H1 (cell line): ENCODE results near the gene RNF144A. TPM values are rescaled to one million over a fixed set of nuclear protein-coding genes. Genes with fewer than 3 reads are reported as not detected.
A peak's percentile ranks its signal among the peaks of the same experiment; 100 is the strongest.
"Not testable (repeated sequence)": the region's sequence is repeated elsewhere in the genome, so short reads cannot be mapped to it uniquely, and the experiment has no call there.

Source experiments
- CTCF ChIA-PET: fragments of 300-600 bp; sonication (Branson Sonifier 250); formaldehyde crosslinking; loops from one replicate; lab custom pipeline; 2021; ENCODE audit not compliant: partially characterized antibody; lab: Charles Lee
- POLR2A ChIA-PET: fragments of 300-600 bp; sonication (Branson Sonifier 250); formaldehyde crosslinking; loops from one replicate; lab custom pipeline; 2021; ENCODE audit warnings: inconsistent platforms; ENCODE audit not compliant: partially characterized antibody; lab: Charles Lee
- DNase-seq, 2 experiments: peaks; one replicate each; pipeline versions ENCODE4 v3.0.0 to v3.0.0-alpha.2; 2010 to 2022; ENCODE audit warnings: low spot score in 2 of 2, low read depth in 1 of 2, mixed read lengths in 1 of 2
- FAIRE-seq: peaks from 2 replicates; lab custom pipeline; 2011; peaks lifted over from hg19 to GRCh38; lab: Jason Lieb, UNC
- H2AFZ ChIP-seq: 2 replicates; pipeline ENCODE4 v1.8.1; 2012; ENCODE audit warnings: low read length, inconsistent platforms
- H2AK5ac ChIP-seq: 2 replicates; pipeline ENCODE4 v1.6.1; 2013; ENCODE audit warnings: low read depth, low read length
- H2BK120ac ChIP-seq: replicated peaks from 2 replicates; pipeline ENCODE3; 2013; ENCODE audit warnings: low read depth, low read length, inconsistent platforms
- H2BK12ac ChIP-seq: 2 replicates; pipeline ENCODE4 v1.6.1; 2013; ENCODE audit warnings: low read depth, low read length
- H2BK15ac ChIP-seq: 2 replicates; pipeline ENCODE4 v1.6.1; 2013; ENCODE audit warnings: low read length
- H2BK20ac ChIP-seq: 2 replicates; pipeline ENCODE4 v1.6.1; 2013; ENCODE audit warnings: low read length
- H2BK5ac ChIP-seq: 2 replicates; pipeline ENCODE4 v1.6.1; 2013; ENCODE audit warnings: low read depth, low read length
- H3K14ac ChIP-seq: 2 replicates; pipeline ENCODE4 v1.6.1; 2013; ENCODE audit warnings: inconsistent platforms; ENCODE audit not compliant: insufficient read length
- H3K18ac ChIP-seq: 2 replicates; pipeline ENCODE4 v1.6.1; 2013; ENCODE audit warnings: low read length; ENCODE audit errors: extremely low read depth
- H3K23ac ChIP-seq: 2 replicates; pipeline ENCODE4 v1.6.1; 2013; ENCODE audit warnings: inconsistent platforms; ENCODE audit not compliant: insufficient read length
- H3K23me2 ChIP-seq: 2 replicates; pipeline ENCODE4 v1.6.1; 2013; ENCODE audit warnings: low read depth, low read length
- H3K27ac ChIP-seq: 2 replicates; pipeline ENCODE4 v1.6.1; 2011; ENCODE audit warnings: low read depth, low read length, inconsistent platforms
- H3K27me3 ChIP-seq, 4 experiments: replicated peaks in 1 of 4; 1 replicate in 1 of 4; 2 replicates in 3 of 4; pipeline versions ENCODE4 v1.6.1 to v1.8.1; 2011 to 2013; ENCODE audit warnings: low read length in 3 of 4, mild to moderate bottlenecking in 3 of 4, inconsistent platforms in 2 of 4, mixed read lengths in 2 of 4, moderate library complexity in 1 of 4; ENCODE audit not compliant: control insufficient read depth in 3 of 4, insufficient read depth in 3 of 4; ENCODE audit errors: extremely low read depth in 1 of 4
- H3K36me3 ChIP-seq, 4 experiments: 2 replicates each; pipeline versions ENCODE4 v1.6.1 to v1.8.1; 2011 to 2013; ENCODE audit warnings: mild to moderate bottlenecking in 4 of 4, low read length in 3 of 4, moderate library complexity in 2 of 4, control low read depth in 1 of 4, inconsistent platforms in 1 of 4; ENCODE audit not compliant: insufficient read depth in 4 of 4, control insufficient read depth in 2 of 4
- H3K4ac ChIP-seq: replicated peaks from 2 replicates; pipeline ENCODE3; 2013; ENCODE audit warnings: low read length, low read depth, mixed read lengths, inconsistent platforms; ENCODE audit not compliant: insufficient read length
- H3K4me1 ChIP-seq, 4 experiments: replicated peaks in 1 of 4; 1 replicate in 1 of 4; 2 replicates in 3 of 4; pipeline versions ENCODE4 v1.6.1 to v1.8.1; 2011 to 2013; ENCODE audit warnings: low read length in 3 of 4, inconsistent platforms in 2 of 4, mixed read lengths in 1 of 4; ENCODE audit not compliant: insufficient read depth in 4 of 4, control insufficient read depth in 3 of 4
- H3K4me2 ChIP-seq, 2 experiments: 2 replicates each; pipeline versions ENCODE4 v1.6.1 to v1.8.1; 2011 to 2013; ENCODE audit warnings: low read depth in 2 of 2, low read length in 2 of 2, control low read depth in 1 of 2, inconsistent platforms in 1 of 2, mild to moderate bottlenecking in 1 of 2; ENCODE audit not compliant: insufficient read depth in 1 of 2
- H3K4me3 ChIP-seq, 4 experiments: fragments of 200-600, 300-600 bp in 1 of 4; sonication (generic), shearing (Covaris generic), sonication (Bioruptor Twin) in 1 of 4; 2 replicates each; pipeline versions ENCODE4 v1.5.1 to v1.8.1; 2011 to 2016; ENCODE audit warnings: low read length in 4 of 4, low read depth in 3 of 4, control low read depth in 2 of 4, inconsistent platforms in 2 of 4, mild to moderate bottlenecking in 2 of 4, mixed read lengths in 1 of 4, moderate library complexity in 1 of 4; ENCODE audit not compliant: insufficient read depth in 2 of 4; ENCODE audit errors: extremely low read depth in 1 of 4
- H3K56ac ChIP-seq: replicated peaks from 2 replicates; pipeline ENCODE3; 2013; ENCODE audit warnings: low read depth, mild to moderate bottlenecking, mixed read lengths, low read length, inconsistent platforms; ENCODE audit not compliant: insufficient read length
- H3K79me1 ChIP-seq: 2 replicates; pipeline ENCODE4 v1.6.1; 2013; ENCODE audit warnings: low read depth, low read length, control low read depth
- H3K79me2 ChIP-seq, 2 experiments: 2 replicates each; pipeline versions ENCODE4 v1.6.1 to v1.8.1; 2012 to 2013; ENCODE audit warnings: low read length in 2 of 2, mild to moderate bottlenecking in 2 of 2, inconsistent platforms in 1 of 2; ENCODE audit not compliant: insufficient read depth in 2 of 2, control insufficient read depth in 1 of 2
- H3K9ac ChIP-seq, 4 experiments: replicated peaks in 1 of 4; 1 replicate in 1 of 4; 2 replicates in 3 of 4; pipeline versions ENCODE4 v1.6.1 to v1.8.1; 2011 to 2013; ENCODE audit warnings: low read depth in 3 of 4, low read length in 3 of 4, control low read depth in 2 of 4, mild to moderate bottlenecking in 2 of 4, moderate library complexity in 2 of 4, inconsistent platforms in 1 of 4; ENCODE audit errors: extremely low read depth in 1 of 4
- H3K9me3 ChIP-seq, 2 experiments: 2 replicates each; pipeline versions ENCODE4 v1.6.1 to v1.8.1; 2012 to 2013; ENCODE audit warnings: mild to moderate bottlenecking in 2 of 2, moderate library complexity in 2 of 2, control low read depth in 1 of 2, inconsistent platforms in 1 of 2, low read depth in 1 of 2, low read length in 1 of 2, mixed read lengths in 1 of 2; ENCODE audit not compliant: insufficient read depth in 2 of 2
- H4K20me1 ChIP-seq, 2 experiments: replicated peaks in 1 of 2; 2 replicates each; pipeline versions ENCODE3 to v1.8.1; 2011 to 2013; ENCODE audit warnings: inconsistent platforms in 2 of 2, low read length in 2 of 2, mild to moderate bottlenecking in 1 of 2; ENCODE audit not compliant: insufficient read depth in 2 of 2, control insufficient read depth in 1 of 2
- H4K5ac ChIP-seq: 2 replicates; pipeline ENCODE4 v1.6.1; 2013; ENCODE audit warnings: low read length, low read depth, mixed read lengths, inconsistent platforms; ENCODE audit not compliant: insufficient read length
- H4K8ac ChIP-seq: 2 replicates; pipeline ENCODE4 v1.8.0; 2013; ENCODE audit warnings: mild to moderate bottlenecking, moderate library complexity, low read length, inconsistent platforms; ENCODE audit not compliant: insufficient read depth; ENCODE audit errors: extremely low read depth
- H4K91ac ChIP-seq: replicated peaks from 2 replicates; pipeline ENCODE3; 2013; ENCODE audit warnings: low read length, mixed read lengths, inconsistent platforms; ENCODE audit not compliant: insufficient read length
- CTCF ChIP-seq, 3 experiments: IDR thresholded peaks; 1 replicate in 2 of 3; 2 replicates in 1 of 3; pipeline versions ENCODE4 v1.5.1 to v1.6.1; 2011; ENCODE audit warnings: low read length in 3 of 3, mild to moderate bottlenecking in 3 of 3, inconsistent platforms in 2 of 3, low read depth in 1 of 3, moderate library complexity in 1 of 3; ENCODE audit not compliant: insufficient read depth in 1 of 3; ENCODE audit errors: control extremely low read depth in 1 of 3
- WGBS, 2 experiments: shearing (Covaris generic) in 1 of 2; methylation state at CpG; one replicate each; pipeline versions ENCODE4 v1.1.6 to v1.1.7; 2013 to 2015; ENCODE audit warnings: low lambda C conversion rate in 2 of 2, mixed read lengths in 2 of 2, inconsistent platforms in 1 of 2, low coverage in 1 of 2, missing lambda C conversion rate in 1 of 2; ENCODE audit not compliant: insufficient replicate concordance in 2 of 2, insufficient coverage in 1 of 2, insufficient read length in 1 of 2; ENCODE audit errors: extremely low coverage in 1 of 2, missing lambda C conversion rate in 1 of 2; 5-methylcytosine and 5-hydroxymethylcytosine counted together
- polyA plus RNA-seq, 7 experiments: library from polyadenylated mRNA; depleted of rRNA in 3 of 7; stranded (reverse) in 5 of 7; unstranded in 2 of 7; fragments of >200 nt in 5 of 7; fragments of 200-250 nt in 2 of 7; gene quantifications; 1 replicate in 5 of 7; 2 replicates in 1 of 7; 4 replicates in 1 of 7; pipeline versions ENCODE4 v1.2.1 to v1.2.3, GENCODE V29; 2011 to 2013; ENCODE audit warnings: missing spikeins in 2 of 7, mixed read lengths in 2 of 7
- total RNA-seq: library from RNA; stranded (reverse); fragmentation: NEBNext Ultra II Directional; extraction: Animal tissue kit (Norgen Biotek cat#: 25700); gene quantifications from 2 replicates; pipeline ENCODE4 v1.2.1, GENCODE V29; 2021

Gene RNF144A
- total and polyA plus RNA-seq, 2 of the 8 experiments (the other 6 are each of a cell fraction or from before 2014, with no cell fraction given), result 14.0 to 15.0 TPM

DNA sequence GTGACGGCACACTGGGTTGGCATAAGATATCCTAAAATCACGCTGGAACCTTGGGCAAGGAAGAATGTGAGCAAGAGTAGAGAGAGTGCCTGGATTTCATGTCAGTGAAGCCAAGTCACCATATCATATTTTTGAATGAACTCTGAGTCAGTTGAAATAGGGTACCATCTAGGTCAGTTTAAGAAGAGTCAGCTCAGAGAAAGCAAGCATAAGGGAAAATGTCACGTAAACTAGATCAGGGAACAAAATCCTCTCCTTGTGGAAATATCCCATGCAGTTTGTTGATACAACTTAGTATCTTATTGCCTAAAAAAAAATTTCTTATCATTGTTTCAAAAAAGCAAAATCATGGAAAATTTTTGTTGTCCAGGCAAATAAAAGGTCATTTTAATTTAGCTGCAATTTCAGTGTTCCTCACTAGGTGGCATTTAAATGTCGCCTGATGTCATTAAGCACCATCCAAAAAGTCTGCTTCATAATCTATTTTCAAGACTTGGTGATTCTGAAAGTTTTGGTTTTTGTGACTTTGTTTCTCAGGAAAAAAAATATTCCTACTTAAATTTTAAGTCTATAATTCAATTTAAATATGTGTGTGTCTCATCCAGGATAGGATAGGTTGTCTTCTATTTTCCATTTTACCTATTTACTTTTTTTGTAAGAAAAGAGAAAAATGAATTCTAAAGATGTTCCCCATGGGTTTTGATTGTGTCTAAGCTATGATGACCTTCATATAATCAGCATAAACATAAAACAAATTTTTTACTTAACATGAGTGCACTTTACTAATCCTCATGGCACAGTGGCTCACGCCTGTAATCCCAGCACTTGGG lies 20.1 kb upstream of the RNF144A start (continued):
- peak in 2 of 3 experiments; percentile 39 to 52; a peak in 2 of 4 replicates for TF ChIP-seq CTCF (IDR thresholded peaks at IDR 0.05; ENCODE audit: control extremely low read depth in 1 of 3, insufficient read depth in 1 of 3, low read depth in 1 of 3, low read length in 3 of 3)

DNA sequence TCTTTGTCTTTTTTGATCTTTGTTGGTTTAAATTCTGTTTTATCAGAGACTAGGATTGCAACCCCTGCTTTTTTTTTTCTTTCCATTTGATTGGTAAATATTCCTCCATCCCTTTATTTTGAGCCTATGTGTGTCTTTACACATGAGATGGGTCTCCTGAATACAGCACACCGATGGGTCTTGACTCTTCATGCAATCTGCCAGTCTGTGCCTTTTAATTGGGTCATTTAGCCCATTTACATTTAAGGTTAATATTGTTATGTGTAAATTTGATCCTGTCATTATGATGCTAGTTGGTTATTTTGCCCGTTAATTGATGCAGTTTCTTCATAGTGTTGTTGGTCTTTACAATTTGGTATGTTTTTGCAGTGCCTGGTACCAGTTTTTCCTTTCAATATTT lies 14.6 kb upstream of the RNF144A start:
- H3K4me2 ChIP-seq, DNase-seq, H3K18ac ChIP-seq, H4K5ac ChIP-seq, H4K8ac ChIP-seq, H3K27ac ChIP-seq, H3K79me1 ChIP-seq, H2BK15ac ChIP-seq, H2AK5ac ChIP-seq, H2BK12ac ChIP-seq, H4K91ac ChIP-seq, H2BK120ac ChIP-seq, H3K36me3 ChIP-seq, POLR2A ChIA-PET, H3K23me2 ChIP-seq, FAIRE-seq, H3K27me3 ChIP-seq, H4K20me1 ChIP-seq, H3K56ac ChIP-seq, H3K79me2 ChIP-seq, H3K23ac ChIP-seq, H3K4me1 ChIP-seq, H3K9me3 ChIP-seq, H2BK5ac ChIP-seq, H3K14ac ChIP-seq, H3K4ac ChIP-seq, H2BK20ac ChIP-seq, H3K4me3 ChIP-seq, H2AFZ ChIP-seq, H3K9ac ChIP-seq: not testable (repeated sequence)
- CTCF ChIA-PET, result interaction anchor here (0.7 to 1.0 kb wide), 4 partner anchors 12 to 1072 kb away, joined by 3 to 5 read pairs (median 3); no protein-coding TSS in a partner anchor
- WGBS, 2 experiments, result 87% methylated on average over 2 of the region's 2 CpGs; no CpG with 5 or more reads in 1 of the 2 experiments
